Activated CD4-positive, alpha-beta T cell treated with anti-CD3 and anti-CD28 coated beads for 36 hours (primary cell): ENCODE measurements around the gene KCNMA1. TPM values are rescaled to one million over a fixed set of nuclear protein-coding genes. Genes with fewer than 3 reads are reported as not detected.

Source experiments
- ATAC-seq: fragments of 200-7000 bp; cut with Tn5 transposase; one replicate; pipeline ENCODE4 v1.10.0; 2021; ENCODE audit warnings: mild to moderate bottlenecking, moderate library complexity
- CTCF ChIA-PET: fragments of 350-600 bp; sonication (Branson Sonifier 250); formaldehyde crosslinking; loops from one replicate; lab custom pipeline; 2021; ENCODE audit warnings: antibody characterized with exemption; lab: Charles Lee
- POLR2A ChIA-PET: fragments of 350-600 bp; sonication (Branson Sonifier 250); formaldehyde crosslinking; loops from one replicate; lab custom pipeline; 2021; ENCODE audit warnings: antibody characterized with exemption, inconsistent platforms; lab: Charles Lee
- DNase-seq: peaks from one replicate; pipeline ENCODE4 v3.0.0-alpha.2; 2020
- H3K27ac Mint-ChIP-seq: one replicate; pipeline ENCODE4 v1.8.0; 2021; ENCODE audit warnings: mixed read lengths
- H3K27me3 Mint-ChIP-seq: one replicate; pipeline ENCODE4 v1.8.0; 2021; ENCODE audit warnings: mixed read lengths
- H3K36me3 Mint-ChIP-seq: one replicate; pipeline ENCODE4 v1.8.0; 2021; ENCODE audit warnings: low read depth, mixed read lengths
- H3K4me1 Mint-ChIP-seq: one replicate; pipeline ENCODE4 v1.8.0; 2021; ENCODE audit warnings: mixed read lengths
- H3K4me3 Mint-ChIP-seq: one replicate; pipeline ENCODE4 v1.8.0; 2021; ENCODE audit warnings: mild to moderate bottlenecking, moderate library complexity, mixed read lengths
- H3K9me3 Mint-ChIP-seq: one replicate; pipeline ENCODE4 v1.8.0; 2021; ENCODE audit warnings: low read depth, mixed read lengths
- intact Hi-C, 2 experiments: fragments of 100-400 bp; cut with DNase I in 1 of 2; cut with micrococcal nuclease in 1 of 2; formaldehyde crosslinking; loops; one replicate each; pipeline versions ENCODE4 v1.14.2 to v1.15.1; 2022 to 2024; cut with DNase I, micrococcal nuclease
- total RNA-seq, 2 experiments: library from RNA; stranded (reverse); gene quantifications; one replicate each; pipeline ENCODE4 v1.2.3, GENCODE V29; 2021

KCNMA1 gene
- total RNA-seq, 2 experiments from 2014 or later: 0.18 TPM; not detected in 1

- ChIA-PET POLR2A (no interaction called here), CTCF (interaction anchor here (0.6 to 7.6 kb wide), 10 partner anchors 12 to 474 kb away, joined by 3 to 83 read pairs (median 3); no protein-coding TSS in a partner anchor)
- no peaks in the 10 kb centered on the region for H3K9me3 Mint-ChIP-seq
- no peak overlapping the region for H3K4me3 Mint-ChIP-seq
- DNase-seq (no peak), ATAC-seq (no peak)
- no peaks in the 10 kb centered on the region for H3K36me3 Mint-ChIP-seq
- intact Hi-C loops: loop anchor here (1.0 to 5.0 kb wide), 4 partner anchors 249 to 477 kb away; no protein-coding TSS in a partner anchor
- H3K27ac Mint-ChIP-seq: no peak overlapping the region
- H3K4me1 Mint-ChIP-seq: peaks cover 2% of the 10 kb centered on the region
- peaks cover 34% of the 10 kb centered on the region for H3K27me3 Mint-ChIP-seq
Measured at GRCh38 chr10:77641344-77641743, 3.7 kb upstream of the KCNMA1 start.

- Mint-ChIP-seq H3K36me3 (no peaks in the 10 kb centered on the region), H3K27ac (no peak overlapping the region), H3K27me3 (peaks cover 45% of the 10 kb centered on the region), H3K9me3 (no peaks in the 10 kb centered on the region), H3K4me1 (peaks cover 2% of the 10 kb centered on the region), H3K4me3 (no peak overlapping the region)
- POLR2A ChIA-PET: no interaction called here
- CTCF ChIA-PET: interaction anchor here (5.9 kb wide), 1 partner anchor 466 kb away, joined by 80 read pairs; no protein-coding TSS in a partner anchor
- DNase-seq: no peak
- intact Hi-C loops: loop anchor here (2.0 to 5.0 kb wide), 2 partner anchors 388 to 475 kb away; no protein-coding TSS in a partner anchor
- ATAC-seq: no peak
Measured at GRCh38 chr10:77640167-77640566, 2.6 kb upstream of the KCNMA1 start.

- Mint-ChIP-seq H3K9me3 (no peaks in the 10 kb centered on the region), H3K4me3 (no peak overlapping the region), H3K36me3 (no peaks in the 10 kb centered on the region), H3K27me3 (peaks cover 46% of the 10 kb centered on the region), H3K4me1 (peaks cover 2% of the 10 kb centered on the region), H3K27ac (no peak overlapping the region)
- intact Hi-C loops: loop anchor here (2.0 to 5.0 kb wide), 2 partner anchors 387 to 475 kb away; no protein-coding TSS in a partner anchor
- CTCF ChIA-PET: interaction anchor here (1.3 to 5.9 kb wide), 2 partner anchors 466 to 474 kb away, joined by 8 to 80 read pairs; no protein-coding TSS in a partner anchor
- ATAC-seq (no peak), DNase-seq (no peak)
- POLR2A ChIA-PET: no interaction called here
Measured at GRCh38 chr10:77639756-77640155, 2.1 kb upstream of the KCNMA1 start.

GRCh38 chr10:77638321-77639101, 903 bp upstream of the KCNMA1 start:
- no peaks in the 10 kb centered on the region for H3K36me3 Mint-ChIP-seq
- intact Hi-C loops: no loop called here
- H3K9me3 Mint-ChIP-seq: no peaks in the 10 kb centered on the region
- ATAC-seq (no peak), DNase-seq (peak; percentile 30)
- no peak overlapping the region for H3K4me3 Mint-ChIP-seq
- ChIA-PET POLR2A (no interaction called here), CTCF (interaction anchor here (0.6 to 1.3 kb wide), 3 partner anchors 50 to 473 kb away, joined by 3 to 8 read pairs (median 5); no protein-coding TSS in a partner anchor)
- H3K27me3 Mint-ChIP-seq: peaks cover 52% of the 10 kb centered on the region
- no peak overlapping the region for H3K27ac Mint-ChIP-seq
- peaks cover 2% of the 10 kb centered on the region for H3K4me1 Mint-ChIP-seq

GRCh38 chr10:77636967-77637531, 559 bp downstream of the KCNMA1 start:
- ATAC-seq: no peak
- intact Hi-C loops: no loop called here
- POLR2A ChIA-PET: no interaction called here

GRCh38 chr10:77636282-77636966, 1.2 kb downstream of the KCNMA1 start:
- no peak overlapping the region for H3K4me3 Mint-ChIP-seq
- intact Hi-C loops: no loop called here

More at GRCh38 chr10:77636967-77637531, 559 bp downstream of the KCNMA1 start:
- DNase-seq: no peak
- CTCF ChIA-PET: no interaction called here
- Mint-ChIP-seq H3K27me3 (peaks cover 55% of the 10 kb centered on the region), H3K9me3 (no peaks in the 10 kb centered on the region), H3K4me1 (peaks cover 2% of the 10 kb centered on the region), H3K4me3 (peak overlapping the region; percentile 28), H3K27ac (no peak overlapping the region), H3K36me3 (no peaks in the 10 kb centered on the region)

GRCh38 chr10:77635402-77636227, 2.0 kb downstream of the KCNMA1 start:
- Mint-ChIP-seq H3K27ac (no peak overlapping the region), H3K27me3 (peaks cover 49% of the 10 kb centered on the region), H3K4me3 (no peak overlapping the region), H3K9me3 (no peaks in the 10 kb centered on the region), H3K4me1 (peaks cover 2% of the 10 kb centered on the region), H3K36me3 (no peaks in the 10 kb centered on the region)
- DNase-seq (no peak), ATAC-seq (no peak)
- intact Hi-C loops: no loop called here
- CTCF ChIA-PET: interaction anchor here (0.6 to 2.2 kb wide), 2 partner anchors 309 to 461 kb away, joined by 3 to 10 read pairs; no protein-coding TSS in a partner anchor
- POLR2A ChIA-PET: interaction anchor here (0.7 kb wide), 1 partner anchor 189 kb away, joined by 3 read pairs; no protein-coding TSS in a partner anchor

More at GRCh38 chr10:77636282-77636966, 1.2 kb downstream of the KCNMA1 start:
- ChIA-PET CTCF (interaction anchor here (0.6 kb wide), 1 partner anchor 310 kb away, joined by 3 read pairs; no protein-coding TSS in a partner anchor), POLR2A (interaction anchor here (0.7 kb wide), 1 partner anchor 190 kb away, joined by 3 read pairs; no protein-coding TSS in a partner anchor)
- peaks cover 52% of the 10 kb centered on the region for H3K27me3 Mint-ChIP-seq
- DNase-seq (no peak), ATAC-seq (no peak)
- peaks cover 2% of the 10 kb centered on the region for H3K4me1 Mint-ChIP-seq
- no peak overlapping the region for H3K27ac Mint-ChIP-seq
- no peaks in the 10 kb centered on the region for H3K9me3 Mint-ChIP-seq
- H3K36me3 Mint-ChIP-seq: no peaks in the 10 kb centered on the region

- intact Hi-C loops: no loop called here
- Mint-ChIP-seq H3K9me3 (no peaks in the 10 kb centered on the region), H3K27me3 (peaks cover 44% of the 10 kb centered on the region), H3K36me3 (no peaks in the 10 kb centered on the region), H3K4me1 (peaks cover 2% of the 10 kb centered on the region), H3K4me3 (no peak overlapping the region), H3K27ac (no peak overlapping the region)
- ChIA-PET CTCF (interaction anchor here (2.2 kb wide), 1 partner anchor 461 kb away, joined by 10 read pairs; no protein-coding TSS in a partner anchor), POLR2A (no interaction called here)
- DNase-seq: no peak
- no peak for ATAC-seq
Measured at GRCh38 chr10:77634939-77635338, 2.7 kb downstream of the KCNMA1 start.

- POLR2A ChIA-PET: no interaction called here
- intact Hi-C loops: no loop called here
- ATAC-seq: no peak
- no peak for DNase-seq
- Mint-ChIP-seq H3K4me1 (peaks cover 2% of the 10 kb centered on the region), H3K4me3 (no peak overlapping the region), H3K27me3 (peaks cover 33% of the 10 kb centered on the region), H3K36me3 (no peaks in the 10 kb centered on the region), H3K9me3 (no peaks in the 10 kb centered on the region), H3K27ac (no peak overlapping the region)
- CTCF ChIA-PET: interaction anchor here (0.7 to 2.2 kb wide), 4 partner anchors 14 to 465 kb away, joined by 3 to 10 read pairs (median 4); no protein-coding TSS in a partner anchor
Measured at GRCh38 chr10:77633376-77633775, 4.2 kb downstream of the KCNMA1 start.

GRCh38 chr10:77631241-77631640, 6.4 kb downstream of the KCNMA1 start:
- ChIA-PET POLR2A (no interaction called here), CTCF (interaction anchor here (1.3 kb wide), 1 partner anchor 12 kb away, joined by 3 read pairs; no protein-coding TSS in a partner anchor)
- Mint-ChIP-seq H3K4me3 (no peak overlapping the region), H3K27me3 (peaks cover 22% of the 10 kb centered on the region), H3K4me1 (no peaks in the 10 kb centered on the region), H3K27ac (no peak overlapping the region), H3K9me3 (no peaks in the 10 kb centered on the region), H3K36me3 (no peaks in the 10 kb centered on the region)
- intact Hi-C loops: no loop called here
- DNase-seq (no peak), ATAC-seq (no peak)
